Endothelial cell of umbilical vein (primary cell): ENCODE data around the gene PCBD2. TPM values are rescaled to one million over a fixed set of nuclear protein-coding genes. Genes with fewer than 3 reads are reported as not detected.

Experiments used
- BruUV-seq: library from RNA; stranded (reverse); fragments of 400-500 nt; replicated peaks from 2 replicates; lab custom pipeline; 2021; lab: Mats Ljungman, UMichigan
- CTCF ChIA-PET: fragments of 300-600, 350-600 bp; sonication (Branson Sonifier 250); formaldehyde crosslinking; loops from one replicate; lab custom pipeline; 2021; ENCODE audit warnings: antibody characterized with exemption, inconsistent platforms; lab: Charles Lee
- POLR2A ChIA-PET: fragments of 300-600, 350-600 bp; sonication (Branson Sonifier 250); formaldehyde crosslinking; loops from one replicate; lab custom pipeline; 2021; ENCODE audit warnings: antibody characterized with exemption, inconsistent platforms; lab: Charles Lee
- DNase-seq: peaks from one replicate; pipeline ENCODE4 v3.0.0-alpha.2; 2011; ENCODE audit warnings: low read depth, low spot score
- FAIRE-seq: peaks from 2 replicates; lab custom pipeline; 2011; peaks lifted over from hg19 to GRCh38; lab: Jason Lieb, UNC
- H2AFZ ChIP-seq: 2 replicates; pipeline ENCODE4 v1.6.0; 2012; ENCODE audit warnings: low read depth, low read length, control low read depth, inconsistent platforms
- H3K27ac ChIP-seq: 2 replicates; pipeline ENCODE4 v1.5.1; 2011; ENCODE audit warnings: low read depth, mild to moderate bottlenecking, control low read depth, low read length, moderate library complexity; ENCODE audit not compliant: insufficient read depth
- H3K27me3 ChIP-seq, 2 experiments: 2 replicates each; pipeline versions ENCODE4 v1.6.0 to v1.6.1; 2011; ENCODE audit warnings: low read length in 2 of 2, mixed read lengths in 1 of 2; ENCODE audit not compliant: control insufficient read depth in 2 of 2, insufficient read depth in 2 of 2
- H3K36me3 ChIP-seq, 2 experiments: 2 replicates in 1 of 2; 3 replicates in 1 of 2; pipeline ENCODE4 v1.5.1; 2011; ENCODE audit warnings: low read length in 2 of 2, mild to moderate bottlenecking in 1 of 2, moderate library complexity in 1 of 2; ENCODE audit not compliant: control insufficient read depth in 2 of 2, insufficient read depth in 2 of 2; ENCODE audit errors: extremely low read depth in 1 of 2
- H3K4me1 ChIP-seq: 3 replicates; pipeline ENCODE4 v1.5.1; 2011; ENCODE audit warnings: mild to moderate bottlenecking, low read length; ENCODE audit not compliant: control insufficient read depth, insufficient read depth; ENCODE audit errors: extremely low read depth
- H3K4me2 ChIP-seq: 2 replicates; pipeline ENCODE4 v1.6.1; 2011; ENCODE audit warnings: low read length, control low read depth, mixed read lengths; ENCODE audit not compliant: insufficient read depth
- H3K4me3 ChIP-seq, 3 experiments: fragments of 200-600 bp in 1 of 3; sonication (generic), shearing (Covaris generic) in 1 of 3; replicated peaks in 1 of 3; 2 replicates each; pipeline ENCODE4 v1.5.1; 2011 to 2016; ENCODE audit warnings: control low read depth in 3 of 3, low read length in 3 of 3, mild to moderate bottlenecking in 2 of 3, inconsistent platforms in 1 of 3, low read depth in 1 of 3, moderate library complexity in 1 of 3; ENCODE audit not compliant: insufficient read depth in 1 of 3
- H3K79me2 ChIP-seq: 2 replicates; pipeline ENCODE4 v1.6.0; 2012; ENCODE audit warnings: low read length, inconsistent platforms; ENCODE audit not compliant: control insufficient read depth, insufficient read depth
- H3K9ac ChIP-seq: replicated peaks from 2 replicates; pipeline ENCODE3; 2011; ENCODE audit warnings: low read length, control low read depth; ENCODE audit not compliant: insufficient read depth; ENCODE audit errors: extremely low read depth
- H3K9me1 ChIP-seq: replicated peaks from 3 replicates; pipeline ENCODE4 v1.6.0; 2011; ENCODE audit warnings: mild to moderate bottlenecking, low read length; ENCODE audit not compliant: control insufficient read depth, insufficient read depth; ENCODE audit errors: extremely low read depth
- H3K9me3 ChIP-seq: replicated peaks from 2 replicates; pipeline ENCODE4 v1.5.1; 2012; ENCODE audit warnings: low read length, inconsistent platforms; ENCODE audit not compliant: control insufficient read depth, insufficient read depth
- H4K20me1 ChIP-seq: replicated peaks from 2 replicates; pipeline ENCODE3; 2011; ENCODE audit warnings: mild to moderate bottlenecking, low read length; ENCODE audit not compliant: control insufficient read depth, insufficient read depth; ENCODE audit errors: extremely low read depth
- CTCF ChIP-seq, 2 donors: IDR thresholded peaks; 1 replicate in 1 of 2; 2 replicates in 1 of 2; pipeline ENCODE4 v1.5.1; 2011; ENCODE audit warnings: low read length in 2 of 2, mild to moderate bottlenecking in 2 of 2, moderate library complexity in 2 of 2, control low read depth in 1 of 2, inconsistent platforms in 1 of 2, low read depth in 1 of 2; ENCODE audit not compliant: insufficient read depth in 1 of 2; ENCODE audit errors: extremely low read depth in 1 of 2
- EZH2 ChIP-seq: IDR thresholded peaks from 2 replicates; pipeline ENCODE4 v1.6.1; 2012; ENCODE audit warnings: borderline replicate concordance, low read depth, mild to moderate bottlenecking, moderate library complexity, low read length, inconsistent platforms; ENCODE audit not compliant: severe bottlenecking
- FOS ChIP-seq: IDR thresholded peaks from 2 replicates; pipeline ENCODE4 v1.6.1; 2011; ENCODE audit warnings: mild to moderate bottlenecking, low read length, moderate library complexity, borderline replicate concordance; ENCODE audit not compliant: insufficient read depth
- GATA2 ChIP-seq: IDR thresholded peaks from 2 replicates; pipeline ENCODE4 v1.7.0; 2011; ENCODE audit warnings: low read depth, mild to moderate bottlenecking, moderate library complexity, mixed read lengths, low read length; ENCODE audit not compliant: insufficient read length, insufficient read depth
- JUN ChIP-seq: IDR thresholded peaks from 2 replicates; pipeline ENCODE4 v1.6.1; 2011; ENCODE audit warnings: borderline replicate concordance, low read depth; ENCODE audit not compliant: insufficient read length, insufficient read depth
- MAX ChIP-seq: IDR thresholded peaks from 2 replicates; pipeline ENCODE4 v1.6.1; 2011; ENCODE audit not compliant: insufficient read depth, insufficient read length
- MYC ChIP-seq: IDR thresholded peaks from one replicate; pipeline ENCODE4 v1.6.1; 2011; ENCODE audit warnings: mild to moderate bottlenecking, low read depth, low read length
- POLR2A ChIP-seq: IDR thresholded peaks from 2 replicates; pipeline ENCODE4 v1.6.1; 2012; ENCODE audit warnings: low read depth, mild to moderate bottlenecking, control low read depth, low read length
- POLR2AphosphoS5 ChIP-seq: IDR thresholded peaks from 2 replicates; pipeline ENCODE4 v1.6.1; 2012; ENCODE audit warnings: low read depth, mild to moderate bottlenecking, control low read depth, low read length, moderate library complexity; ENCODE audit not compliant: insufficient read depth
- dilution Hi-C: fragments of 300-500 bp; cut with MboI; formaldehyde crosslinking; loops from one replicate; pipeline ENCODE4 v1.15.0; 2019; ENCODE audit warnings: low sequenced_read_pairs; ENCODE audit not compliant: extremely low pct_ligation_motif_present
- intact Hi-C: fragments of 100-400 bp; cut with micrococcal nuclease; formaldehyde crosslinking; loops from one replicate; pipeline ENCODE4 v1.10.0; 2022
- polyA plus RNA-seq, 4 experiments: library from polyadenylated mRNA; depleted of rRNA in 3 of 4; stranded (reverse) in 3 of 4; unstranded in 1 of 4; fragments of >200 nt; gene quantifications; 2 replicates each; pipeline versions ENCODE4 v1.2.1 to v1.2.3, GENCODE V29; 2011 to 2012; ENCODE audit warnings: missing spikeins in 1 of 4
- total RNA-seq: library from RNA; stranded (reverse); gene quantifications from 2 replicates; pipeline ENCODE4 v1.2.3, GENCODE V29; 2021

PCBD2 gene
- total and polyA plus RNA-seq, 2 donors (not counting 3 experiments of a cell fraction or from before 2014, with no cell fraction given), result 4.0 to 10.7 TPM

- dilution Hi-C loops (no loop called here), intact Hi-C loops (no loop called here)
- Histone ChIP-seq H3K4me3 (no peak overlapping the region), H3K27ac (no peak overlapping the region), H3K9me1 (no peaks in the 10 kb centered on the region), H3K79me2 (peaks cover 23% of the 10 kb centered on the region), H3K36me3 (peaks cover 0 to 4% of the 10 kb centered on the region in 2 experiments), H2AFZ (no peak overlapping the region), H3K9ac (no peak overlapping the region), H4K20me1 (no peaks in the 10 kb centered on the region), H3K27me3 (no peaks in the 10 kb centered on the region), H3K4me2 (no peak overlapping the region), H3K4me1 (peaks cover 3% of the 10 kb centered on the region), H3K9me3 (no peaks in the 10 kb centered on the region)
- DNase-seq (no peak), FAIRE-seq (no peak)
- ChIA-PET POLR2A (no interaction called here), CTCF (no interaction called here)
- BruUV-seq, result no TSS peak
- no peak for TF ChIP-seq CTCF (IDR thresholded peaks at IDR 0.05; ENCODE audit: extremely low read depth in 1 of 2, insufficient read depth in 1 of 2, low read depth in 1 of 2, low read length in 2 of 2)
- TF ChIP-seq MYC, result no peak
Measured at GRCh38 chr5:134877159-134877558, 27.8 kb upstream of the PCBD2 start.

DNA sequence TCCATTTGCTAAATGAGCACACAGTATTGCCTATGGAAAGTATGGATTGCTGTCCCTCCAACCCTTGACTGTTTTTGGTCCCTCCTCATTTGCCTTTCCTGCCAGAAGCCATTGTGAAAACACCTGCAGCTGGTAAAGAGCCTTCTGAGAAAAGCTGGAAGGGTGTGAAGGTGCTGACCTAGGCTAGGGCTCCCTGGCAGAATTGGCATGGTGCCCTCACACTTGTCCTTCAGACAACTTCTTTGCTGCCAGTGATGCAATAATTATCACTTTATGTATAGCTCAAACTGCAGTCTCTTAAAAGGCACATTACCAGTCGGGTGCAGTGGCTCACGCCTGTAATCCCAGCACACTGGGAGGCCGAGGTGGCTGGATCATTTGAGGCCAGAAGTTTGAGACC is 26.5 kb upstream of the PCBD2 start:
- H2AFZ ChIP-seq, result no peak overlapping the region
- no peak overlapping the region for H3K27ac ChIP-seq
- H4K20me1 ChIP-seq, result no peaks in the 10 kb centered on the region
- CTCF ChIA-PET, result interaction anchor here (1.3 kb wide), 1 partner anchor 26 kb away, joined by 4 read pairs; the partner anchor contains the start of gene PCBD2
- H3K79me2 ChIP-seq, result peaks cover 23% of the 10 kb centered on the region
- no peaks in the 10 kb centered on the region for H3K9me1 ChIP-seq
- intact Hi-C loops, result no loop called here
- DNase-seq (no peak), FAIRE-seq (no peak)
- no peak overlapping the region for H3K4me2 ChIP-seq
- H3K9ac ChIP-seq, result no peak overlapping the region
- dilution Hi-C loops, result no loop called here
- no peak overlapping the region for H3K4me3 ChIP-seq
- TF ChIP-seq FOS (no peak), GATA2 (no peak), MAX (no peak), EZH2 (no peak), CTCF (IDR thresholded peaks at IDR 0.05; ENCODE audit: extremely low read depth in 1 of 2, insufficient read depth in 1 of 2, low read depth in 1 of 2, low read length in 2 of 2) (no peak), POLR2AphosphoS5 (no peak), MYC (no peak), POLR2A (no peak), JUN (no peak)
- H3K36me3 ChIP-seq, result peaks cover 0 to 4% of the 10 kb centered on the region in 2 experiments
- POLR2A ChIA-PET, result no interaction called here
- no TSS peak for BruUV-seq
- H3K27me3 ChIP-seq, result no peaks in the 10 kb centered on the region
- H3K4me1 ChIP-seq, result peaks cover 3% of the 10 kb centered on the region
- H3K9me3 ChIP-seq, result no peaks in the 10 kb centered on the region
